Skeletal muscle tissue (tissue), 4 donors: Measurements from ENCODE around the gene SPOCK2. TPM values are rescaled to one million over a fixed set of nuclear protein-coding genes. Genes with fewer than 3 reads are reported as not detected.
"Not testable (repeated sequence)": the region's sequence is repeated elsewhere in the genome, so short reads cannot be mapped to it uniquely, and the experiment has no call there.

Experiments
- H3K27ac ChIP-seq: one replicate; pipeline ENCODE4 v1.7.0; 2013; ENCODE audit warnings: mild to moderate bottlenecking, low read depth, low read length, inconsistent platforms
- H3K27me3 ChIP-seq, 3 donors: one replicate each; pipeline ENCODE4 v1.7.0; 2013; ENCODE audit warnings: low read length in 3 of 3; ENCODE audit not compliant: control insufficient read depth in 3 of 3, insufficient read depth in 3 of 3
- H3K36me3 ChIP-seq, 3 donors: one replicate each; pipeline ENCODE4 v1.7.0; 2013; ENCODE audit warnings: low read length in 3 of 3; ENCODE audit not compliant: control insufficient read depth in 3 of 3, insufficient read depth in 3 of 3
- H3K4me1 ChIP-seq, 3 donors: one replicate each; pipeline ENCODE4 v1.7.0; 2013; ENCODE audit warnings: low read length in 3 of 3, mild to moderate bottlenecking in 3 of 3; ENCODE audit not compliant: control insufficient read depth in 3 of 3, insufficient read depth in 3 of 3
- H3K4me3 ChIP-seq, 3 donors: one replicate each; pipeline ENCODE4 v1.7.0; 2013; ENCODE audit warnings: low read length in 3 of 3
- H3K9ac ChIP-seq, 3 donors: one replicate each; pipeline ENCODE4 v1.7.0; 2013; ENCODE audit warnings: low read length in 3 of 3, mild to moderate bottlenecking in 3 of 3, moderate library complexity in 2 of 3, low read depth in 1 of 3
- H3K9me3 ChIP-seq, 3 donors: one replicate each; pipeline ENCODE4 v1.7.0; 2013; ENCODE audit warnings: low read length in 3 of 3; ENCODE audit not compliant: control insufficient read depth in 3 of 3
- total RNA-seq: library from RNA; depleted of rRNA; stranded (reverse); fragments of >200 nt; gene quantifications from one replicate; pipeline ENCODE4 v1.2.3, GENCODE V29; 2014
- donor health status: Osteomylitis.

SPOCK2 gene
- total RNA-seq, 1 donor from 2014 or later: 2.6 TPM

GRCh38 chr10:72108830-72109635 lies 20.7 kb upstream of the SPOCK2 start:
- no peaks in the 10 kb centered on the region for H3K9me3 ChIP-seq
- H3K36me3 ChIP-seq: peaks cover 0 to 2% (median 0%) of the 10 kb centered on the region in 3 donors
- H3K4me3 ChIP-seq: no peak overlapping the region
- H3K4me1 ChIP-seq: peaks cover 11 to 14% (median 13%) of the 10 kb centered on the region in 3 donors
- H3K27ac ChIP-seq: no peak overlapping the region
- H3K27me3 ChIP-seq: no peaks in the 10 kb centered on the region
- H3K9ac ChIP-seq: no peak overlapping the region

DNA sequence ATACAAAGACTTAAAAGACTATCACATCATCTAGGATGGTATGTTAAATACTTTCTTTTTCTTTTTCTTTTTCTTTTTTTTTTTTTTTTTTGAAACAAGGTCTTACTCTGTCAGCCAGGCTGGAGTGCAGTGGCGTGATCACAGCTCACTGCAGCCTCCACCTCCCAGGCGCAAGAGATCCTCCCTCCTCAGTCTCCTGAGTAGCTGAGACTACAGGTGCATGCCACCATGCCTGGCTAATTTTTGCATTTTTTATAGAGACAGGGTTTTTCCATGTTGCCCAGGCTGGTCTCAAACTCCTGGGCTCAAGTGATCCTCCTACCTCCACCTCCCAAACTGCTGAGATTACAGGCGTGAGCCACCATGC lies 19.6 kb upstream of the SPOCK2 start:
- not testable (repeated sequence) for H3K9ac ChIP-seq, H3K27me3 ChIP-seq, H3K27ac ChIP-seq, H3K36me3 ChIP-seq, H3K9me3 ChIP-seq, H3K4me3 ChIP-seq
- H3K4me1 ChIP-seq: peaks cover 13 to 15% (median 13%) of the 10 kb centered on the region in 3 donors

GRCh38 chr10:72107325-72108003 lies 19.1 kb upstream of the SPOCK2 start:
- H3K36me3 ChIP-seq: peaks cover 0 to 2% (median 0%) of the 10 kb centered on the region in 3 donors
- no peak overlapping the region for H3K27ac ChIP-seq
- H3K27me3 ChIP-seq: no peaks in the 10 kb centered on the region
- no peak overlapping the region for H3K9ac ChIP-seq
- no peaks in the 10 kb centered on the region for H3K9me3 ChIP-seq
- peaks cover 13 to 15% (median 13%) of the 10 kb centered on the region in 3 donors for H3K4me1 ChIP-seq
- H3K4me3 ChIP-seq: no peak overlapping the region

DNA sequence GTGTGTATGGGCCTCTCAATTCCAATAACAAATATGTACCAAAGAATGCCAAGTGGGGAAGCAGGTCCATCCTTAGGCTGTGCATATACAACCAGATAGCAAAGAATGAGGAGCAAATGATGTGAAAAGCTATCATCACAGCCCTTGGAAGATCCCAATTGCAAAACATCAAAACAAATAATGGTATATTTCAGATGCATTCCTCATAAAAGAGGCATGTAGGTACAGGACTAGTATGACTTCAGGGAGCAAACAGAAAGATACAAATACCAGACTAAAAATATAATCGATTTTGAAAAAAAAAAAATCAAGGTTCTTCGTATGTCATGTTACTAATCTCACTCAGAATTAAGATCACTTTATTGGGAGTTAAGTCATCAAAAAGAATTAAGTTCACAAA lies 18.5 kb upstream of the SPOCK2 start:
- Histone ChIP-seq H3K4me3 (no peak overlapping the region), H3K9ac (no peak overlapping the region), H3K4me1 (peaks cover 13 to 15% (median 13%) of the 10 kb centered on the region in 3 donors), H3K9me3 (no peaks in the 10 kb centered on the region), H3K27ac (no peak overlapping the region), H3K36me3 (peaks cover 0 to 8% (median 5%) of the 10 kb centered on the region in 3 donors), H3K27me3 (no peaks in the 10 kb centered on the region)

DNA sequence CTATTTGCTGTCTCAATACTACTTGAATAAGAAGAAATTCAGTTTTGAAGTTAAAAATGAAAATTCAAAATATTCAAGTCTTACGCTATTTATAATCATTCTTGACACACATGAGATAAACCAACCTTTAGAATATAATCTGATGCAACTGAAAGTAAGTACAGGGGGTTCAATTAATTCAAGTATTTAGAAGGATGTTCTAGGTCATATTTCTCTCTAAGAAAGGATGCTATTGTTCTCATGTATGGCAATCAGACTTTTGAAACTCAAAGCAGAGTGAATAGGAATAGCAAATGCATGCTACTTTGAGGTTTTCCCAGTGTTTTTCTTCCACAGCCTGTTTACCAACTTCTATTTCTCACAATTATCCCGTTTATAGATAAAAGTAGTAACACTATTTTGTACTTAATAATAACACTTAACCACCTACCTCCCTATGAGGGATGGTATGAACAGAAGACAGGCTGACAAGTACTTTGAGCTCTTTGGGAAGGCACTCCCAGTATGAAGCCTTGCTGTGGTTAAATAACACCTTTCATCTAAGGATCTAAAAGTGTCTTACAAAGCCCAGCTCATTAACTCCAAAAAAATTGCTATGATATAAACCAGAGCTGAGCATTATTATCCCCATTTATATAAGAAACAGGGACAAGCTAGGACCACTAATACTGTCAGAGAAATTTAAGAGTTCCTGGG lies 18.0 kb upstream of the SPOCK2 start:
- Histone ChIP-seq H3K9ac (peak overlapping the region in 1 of 3 donors; percentile 12), H3K4me1 (peaks cover 13 to 15% (median 13%) of the 10 kb centered on the region in 3 donors), H3K9me3 (no peaks in the 10 kb centered on the region), H3K27ac (no peak overlapping the region), H3K4me3 (no peak overlapping the region), H3K27me3 (no peaks in the 10 kb centered on the region), H3K36me3 (peaks cover 2 to 12% (median 7%) of the 10 kb centered on the region in 3 donors)

GRCh38 chr10:72105710-72106109 lies 17.4 kb upstream of the SPOCK2 start:
- H3K36me3 ChIP-seq: peaks cover 3 to 15% (median 10%) of the 10 kb centered on the region in 3 donors
- no peak overlapping the region for H3K4me3 ChIP-seq
- H3K27ac ChIP-seq: peak overlapping the region; percentile 10
- peaks cover 13 to 15% (median 13%) of the 10 kb centered on the region in 3 donors for H3K4me1 ChIP-seq
- H3K9me3 ChIP-seq: no peaks in the 10 kb centered on the region
- H3K9ac ChIP-seq: peak overlapping the region in 1 of 3 donors; percentile 12
- no peaks in the 10 kb centered on the region for H3K27me3 ChIP-seq

GRCh38 chr10:72105098-72105475 lies 16.7 kb upstream of the SPOCK2 start:
- H3K9ac ChIP-seq: no peak overlapping the region
- H3K27ac ChIP-seq: peak overlapping the region; percentile 10
- H3K27me3 ChIP-seq: no peaks in the 10 kb centered on the region
- no peak overlapping the region for H3K4me3 ChIP-seq
- H3K9me3 ChIP-seq: no peaks in the 10 kb centered on the region
- H3K4me1 ChIP-seq: peaks cover 13 to 15% (median 13%) of the 10 kb centered on the region in 3 donors
- H3K36me3 ChIP-seq: peaks cover 3 to 15% (median 10%) of the 10 kb centered on the region in 3 donors

- Histone ChIP-seq H3K4me1 (peaks cover 13 to 15% (median 13%) of the 10 kb centered on the region in 3 donors), H3K9me3 (no peaks in the 10 kb centered on the region), H3K27me3 (no peaks in the 10 kb centered on the region), H3K9ac (no peak overlapping the region), H3K36me3 (peaks cover 3 to 15% (median 10%) of the 10 kb centered on the region in 3 donors), H3K4me3 (no peak overlapping the region), H3K27ac (no peak overlapping the region)
These were observed 16.2 kb upstream of the SPOCK2 start for GRCh38 chr10:72104472-72105097.

- Histone ChIP-seq H3K36me3 (peaks cover 6 to 27% (median 21%) of the 10 kb centered on the region in 3 donors), H3K27me3 (no peaks in the 10 kb centered on the region), H3K27ac (no peak overlapping the region), H3K4me3 (no peak overlapping the region), H3K4me1 (peaks cover 0 to 4% (median 3%) of the 10 kb centered on the region in 3 donors), H3K9ac (no peak overlapping the region), H3K9me3 (no peaks in the 10 kb centered on the region)
These were observed 11.2 kb upstream of the SPOCK2 start for GRCh38 chr10:72099600-72099921.
